ENCODE results near the gene ENPP1. TPM values are rescaled to one million over a fixed set of nuclear protein-coding genes. Genes with fewer than 3 reads are reported as not detected.

ENPP1 gene
- total RNA-seq, 3 donors from 2014 or later (not counting 1 experiment from before 2014, with no cell fraction given), result 0.45 to 0.85 (median 0.83) TPM

DNA sequence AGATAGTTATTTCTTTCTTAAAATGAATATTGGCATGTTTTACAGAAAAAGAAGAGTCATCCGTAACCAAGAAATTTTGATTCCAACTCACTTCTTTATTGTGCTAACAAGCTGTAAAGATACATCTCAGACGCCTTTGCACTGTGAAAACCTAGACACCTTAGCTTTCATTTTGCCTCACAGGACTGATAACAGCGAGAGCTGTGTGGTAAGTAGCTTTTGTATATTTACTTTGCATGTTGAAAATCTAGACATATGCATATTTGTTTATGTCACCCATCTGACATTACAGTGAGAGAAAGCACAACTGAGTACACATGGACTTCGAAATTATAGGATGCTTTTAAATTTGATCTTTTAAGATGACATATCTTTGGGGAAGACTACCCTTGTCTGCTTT lies 78.7 kb downstream of the ENPP1 start:
- no peaks in the 10 kb centered on the region for H3K4me1 ChIP-seq (ENCODE audit: control insufficient read depth, insufficient read depth, low read length)
- TF ChIP-seq, protein P1, sequence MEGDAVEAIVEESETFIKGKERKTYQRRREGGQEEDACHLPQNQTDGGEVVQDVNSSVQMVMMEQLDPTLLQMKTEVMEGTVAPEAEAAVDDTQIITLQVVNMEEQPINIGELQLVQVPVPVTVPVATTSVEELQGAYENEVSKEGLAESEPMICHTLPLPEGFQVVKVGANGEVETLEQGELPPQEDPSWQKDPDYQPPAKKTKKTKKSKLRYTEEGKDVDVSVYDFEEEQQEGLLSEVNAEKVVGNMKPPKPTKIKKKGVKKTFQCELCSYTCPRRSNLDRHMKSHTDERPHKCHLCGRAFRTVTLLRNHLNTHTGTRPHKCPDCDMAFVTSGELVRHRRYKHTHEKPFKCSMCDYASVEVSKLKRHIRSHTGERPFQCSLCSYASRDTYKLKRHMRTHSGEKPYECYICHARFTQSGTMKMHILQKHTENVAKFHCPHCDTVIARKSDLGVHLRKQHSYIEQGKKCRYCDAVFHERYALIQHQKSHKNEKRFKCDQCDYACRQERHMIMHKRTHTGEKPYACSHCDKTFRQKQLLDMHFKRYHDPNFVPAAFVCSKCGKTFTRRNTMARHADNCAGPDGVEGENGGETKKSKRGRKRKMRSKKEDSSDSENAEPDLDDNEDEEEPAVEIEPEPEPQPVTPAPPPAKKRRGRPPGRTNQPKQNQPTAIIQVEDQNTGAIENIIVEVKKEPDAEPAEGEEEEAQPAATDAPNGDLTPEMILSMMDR (IDR thresholded peaks at IDR 0.05), result no peak
- Mint-ChIP-seq H3K27me3 (ENCODE audit: low read depth in 2 of 2) (peaks cover 0 to 7% of the 10 kb centered on the region in 2 donors), H3K4me3 (no peak overlapping the region), H3K9me3 (no peaks in the 10 kb centered on the region), H3K27ac (no peak overlapping the region), H3K36me3 (no peaks in the 10 kb centered on the region), H3K4me1 (no peaks in the 10 kb centered on the region)
- no peaks in the 10 kb centered on the region for H3K9me3 ChIP-seq (ENCODE audit: control insufficient read depth, insufficient read depth, low read length)
- no peaks in the 10 kb centered on the region for H3K27me3 ChIP-seq (ENCODE audit: control insufficient read depth, insufficient read depth, low read length)
- H3K27ac ChIP-seq (ENCODE audit: low read length), result no peak overlapping the region
- intact Hi-C loops (cut with micrococcal nuclease), result no loop called here
- no peak overlapping the region for H3K4me3 ChIP-seq (ENCODE audit: low read length)
- no peak for ATAC-seq
- no peak for DNase-seq
- H3K36me3 ChIP-seq (ENCODE audit: control insufficient read depth, insufficient read depth, low read length), result no peaks in the 10 kb centered on the region
- WGBS (ENCODE audit: insufficient coverage), result 86% methylated on average over 3 of the region's 4 CpGs

DNA sequence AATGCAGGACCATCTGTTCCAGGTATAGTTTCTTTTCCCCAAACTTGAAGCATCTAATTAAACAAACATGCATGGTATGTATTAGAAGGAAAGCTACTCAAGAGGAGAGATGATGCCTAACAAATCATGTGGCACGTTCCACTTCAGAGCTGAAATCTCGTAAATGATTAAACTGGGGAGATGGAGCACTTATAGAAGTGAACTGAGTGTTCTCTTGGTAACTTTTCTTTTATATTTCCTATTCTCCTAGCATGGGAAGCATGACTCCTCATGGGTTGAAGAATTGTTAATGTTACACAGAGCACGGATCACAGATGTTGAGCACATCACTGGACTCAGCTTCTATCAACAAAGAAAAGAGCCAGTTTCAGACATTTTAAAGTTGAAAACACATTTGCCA lies 82.3 kb downstream of the ENPP1 start:
- no peak for DNase-seq
- Histone ChIP-seq H3K9me3 (ENCODE audit: control insufficient read depth, insufficient read depth, low read length) (no peaks in the 10 kb centered on the region), H3K27me3 (ENCODE audit: control insufficient read depth, insufficient read depth, low read length) (no peaks in the 10 kb centered on the region), H3K36me3 (ENCODE audit: control insufficient read depth, insufficient read depth, low read length) (no peaks in the 10 kb centered on the region), H3K4me3 (ENCODE audit: low read length) (no peak overlapping the region), H3K27ac (ENCODE audit: low read length) (no peak overlapping the region), H3K4me1 (ENCODE audit: control insufficient read depth, insufficient read depth, low read length) (no peaks in the 10 kb centered on the region)
- 93% methylated on average over 3 of the region's 3 CpGs for WGBS (ENCODE audit: insufficient coverage)
- no peak overlapping the region for H3K4me3 Mint-ChIP-seq
- TF ChIP-seq, protein P1 (IDR thresholded peaks at IDR 0.05), result no peak
- peaks cover 2 to 7% of the 10 kb centered on the region in 2 donors for H3K27me3 Mint-ChIP-seq (ENCODE audit: low read depth in 2 of 2)
- no peaks in the 10 kb centered on the region for H3K4me1 Mint-ChIP-seq
- intact Hi-C loops (cut with micrococcal nuclease), result no loop called here
- H3K27ac Mint-ChIP-seq, result no peak overlapping the region
- H3K36me3 Mint-ChIP-seq, result no peaks in the 10 kb centered on the region
- no peaks in the 10 kb centered on the region for H3K9me3 Mint-ChIP-seq
- no peak for ATAC-seq

DNA sequence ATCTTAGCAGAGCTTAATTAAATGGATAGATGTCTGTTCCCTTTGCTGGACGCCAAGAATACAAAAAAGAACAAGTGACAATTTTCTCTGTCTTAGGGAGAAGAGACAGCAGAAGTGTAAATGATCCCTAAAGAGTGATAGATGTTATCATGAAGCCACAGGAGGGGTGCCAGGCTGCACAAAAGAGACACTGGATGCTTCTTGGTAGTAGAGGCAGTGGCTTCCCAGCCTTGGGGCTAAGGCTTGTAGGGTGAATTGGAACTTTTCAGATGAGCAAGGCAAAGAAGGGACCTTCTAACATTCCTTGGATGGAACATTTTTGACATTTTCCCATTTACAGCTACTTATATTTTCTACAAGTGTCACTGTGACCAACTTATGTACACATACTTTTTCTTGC lies 85.4 kb downstream of the ENPP1 start:
- Mint-ChIP-seq H3K36me3 (no peaks in the 10 kb centered on the region), H3K4me1 (no peaks in the 10 kb centered on the region), H3K9me3 (no peaks in the 10 kb centered on the region), H3K27me3 (ENCODE audit: low read depth in 2 of 2) (peaks cover 2 to 14% of the 10 kb centered on the region in 2 donors), H3K4me3 (no peak overlapping the region), H3K27ac (no peak overlapping the region)
- TF ChIP-seq, protein P1 (IDR thresholded peaks at IDR 0.05), result no peak
- ATAC-seq (no peak), DNase-seq (no peak)
- no peaks in the 10 kb centered on the region for H3K9me3 ChIP-seq (ENCODE audit: control insufficient read depth, insufficient read depth, low read length)
- intact Hi-C loops (cut with micrococcal nuclease), result no loop called here
- H3K27ac ChIP-seq (ENCODE audit: low read length), result no peak overlapping the region
- 60% methylated on average over 1 of the region's 1 CpG for WGBS (ENCODE audit: insufficient coverage)
- H3K4me3 ChIP-seq (ENCODE audit: low read length), result no peak overlapping the region
- no peaks in the 10 kb centered on the region for H3K4me1 ChIP-seq (ENCODE audit: control insufficient read depth, insufficient read depth, low read length)
- H3K27me3 ChIP-seq (ENCODE audit: control insufficient read depth, insufficient read depth, low read length), result no peaks in the 10 kb centered on the region
- H3K36me3 ChIP-seq (ENCODE audit: control insufficient read depth, insufficient read depth, low read length), result no peaks in the 10 kb centered on the region

Measured in natural killer cell (primary cell).